GM23248 (cell line): Measurements from ENCODE around the gene INSIG2. TPM values are rescaled to one million over a fixed set of nuclear protein-coding genes. Genes with fewer than 3 reads are reported as not detected.

ENCODE experiments used
- DNase-seq: peaks from one replicate; pipeline ENCODE4 v3.0.0-alpha.2; 2015
- H2AFZ ChIP-seq: fragments of 200-600 bp; sonication (generic); 2 replicates; pipeline ENCODE4 v1.6.1; 2016; ENCODE audit warnings: antibody characterized with exemption
- H3F3A ChIP-seq: fragments of 200-600 bp; sonication (generic); 2 replicates; pipeline ENCODE4 v1.6.1; 2016; ENCODE audit warnings: mild to moderate bottlenecking, antibody characterized with exemption, mixed run types; ENCODE audit not compliant: insufficient read depth
- H3K27ac ChIP-seq: fragments of 200-600 bp; sonication (generic); 2 replicates; pipeline ENCODE4 v1.5.1; 2016; ENCODE audit warnings: mild to moderate bottlenecking
- H3K27me3 ChIP-seq: fragments of 200-600 bp; sonication (generic); replicated peaks from 2 replicates; pipeline ENCODE4 v1.6.1; 2016; ENCODE audit warnings: mild to moderate bottlenecking; ENCODE audit not compliant: insufficient read depth
- H3K36me3 ChIP-seq: fragments of 200-600 bp; sonication (generic); 2 replicates; pipeline ENCODE4 v1.6.1; 2016; ENCODE audit warnings: low read depth, mild to moderate bottlenecking
- H3K4me1 ChIP-seq: fragments of 200-600 bp; sonication (generic); 2 replicates; pipeline ENCODE4 v1.6.1; 2016; ENCODE audit warnings: mild to moderate bottlenecking; ENCODE audit not compliant: insufficient read depth
- H3K4me2 ChIP-seq: fragments of 200-600 bp; sonication (generic); one replicate; pipeline ENCODE4 v1.6.1; 2016; ENCODE audit warnings: mild to moderate bottlenecking; ENCODE audit not compliant: unreplicated experiment
- H3K4me3 ChIP-seq: fragments of 200-600 bp; sonication (generic); 2 replicates; pipeline ENCODE4 v1.5.1; 2016; ENCODE audit warnings: mild to moderate bottlenecking
- H3K79me2 ChIP-seq: fragments of 200-600 bp; sonication (generic); 2 replicates; pipeline ENCODE4 v1.6.1; 2016; ENCODE audit warnings: mild to moderate bottlenecking; ENCODE audit not compliant: insufficient read depth
- H3K9ac ChIP-seq: fragments of 200-600 bp; sonication (generic); 2 replicates; pipeline ENCODE4 v1.6.1; 2016; ENCODE audit warnings: mild to moderate bottlenecking
- H3K9me2 ChIP-seq: fragments of 200-600 bp; sonication (generic); 2 replicates; pipeline ENCODE4 v1.6.1; 2016; ENCODE audit warnings: mixed run types, mild to moderate bottlenecking, moderate library complexity; ENCODE audit not compliant: insufficient read depth
- H3K9me3 ChIP-seq: fragments of 200-600 bp; sonication (generic); one replicate; pipeline ENCODE4 v1.6.1; 2017; ENCODE audit warnings: low read depth
- H4K20me1 ChIP-seq: fragments of 200-600 bp; sonication (generic); 2 replicates; pipeline ENCODE4 v1.6.0; 2016; ENCODE audit not compliant: insufficient read depth
- EZH2 ChIP-seq: fragments of 200-600 bp; sonication (generic); IDR thresholded peaks from 2 replicates; pipeline ENCODE4 v1.6.1; 2018; ENCODE audit warnings: antibody characterized with exemption, mild to moderate bottlenecking; ENCODE audit not compliant: insufficient read depth, poor library complexity, severe bottlenecking
- EZH2phosphoT487 ChIP-seq: fragments of 200-600 bp; sonication (generic); IDR thresholded peaks from 2 replicates; pipeline ENCODE4 v1.6.1; 2018; ENCODE audit warnings: antibody characterized with exemption, moderate library complexity, mild to moderate bottlenecking, low read depth; ENCODE audit not compliant: insufficient read depth
- WGBS, 2 experiments: methylation state at CpG; one replicate each; pipeline ENCODE4 v1.1.6; 2015 to 2017; ENCODE audit warnings: low lambda C conversion rate in 2 of 2, low coverage in 1 of 2; ENCODE audit errors: missing lambda C conversion rate in 2 of 2; 5-methylcytosine and 5-hydroxymethylcytosine counted together
- in situ Hi-C: fragments of 300-500 bp; cut with MboI; formaldehyde crosslinking; loops from 2 replicates; pipeline ENCODE4 v1.15.0; 2020
- polyA plus RNA-seq: library from polyadenylated mRNA; unstranded; fragments of >200 nt; fragmentation: Nextera tagmentation; extraction: Ambion mirVana; gene quantifications from 2 replicates; pipeline ENCODE4 v1.2.1, GENCODE V29; 2016
- total RNA-seq: library from RNA; depleted of rRNA; stranded (reverse); fragments of >200 nt; shearing (Covaris generic); gene quantifications from 2 replicates; pipeline ENCODE4 v1.2.3, GENCODE V29; 2014

Gene INSIG2
- total and polyA plus RNA-seq, 2 experiments from 2014 or later, result 13.0 to 36.1 TPM

GRCh38 chr2:118052474-118052873, 35.8 kb upstream of the INSIG2 start:
- in situ Hi-C loops, result no loop called here
- no peak overlapping the region for H3K9ac ChIP-seq
- 89 to 94% methylated on average over 2 of the region's 2 CpGs for WGBS, 2 experiments
- no peak for DNase-seq
- no peak overlapping the region for H3K27ac ChIP-seq
- no peaks in the 10 kb centered on the region for H3K79me2 ChIP-seq
- no peaks in the 10 kb centered on the region for H3K9me2 ChIP-seq
- TF ChIP-seq EZH2, result no peak
- TF ChIP-seq EZH2phosphoT487, result no peak
- H3K4me3 ChIP-seq, result no peak overlapping the region
- H3K36me3 ChIP-seq, result no peaks in the 10 kb centered on the region
- H2AFZ ChIP-seq, result no peak overlapping the region
- H3F3A ChIP-seq, result peaks cover 4% of the 10 kb centered on the region
- H3K4me1 ChIP-seq, result peaks cover 17% of the 10 kb centered on the region
- H3K9me3 ChIP-seq, result no peaks in the 10 kb centered on the region
- H4K20me1 ChIP-seq, result no peaks in the 10 kb centered on the region
- H3K4me2 ChIP-seq, result no peak overlapping the region
- H3K27me3 ChIP-seq, result no peaks in the 10 kb centered on the region

- TF ChIP-seq EZH2phosphoT487 (no peak), EZH2 (no peak)
- H2AFZ ChIP-seq, result no peak overlapping the region
- in situ Hi-C loops, result no loop called here
- no peaks in the 10 kb centered on the region for H3K36me3 ChIP-seq
- H3K9me3 ChIP-seq, result no peaks in the 10 kb centered on the region
- no peaks in the 10 kb centered on the region for H4K20me1 ChIP-seq
- 84 to 88% methylated on average over 7 of the region's 7 CpGs for WGBS, 2 experiments
- H3K9me2 ChIP-seq, result no peaks in the 10 kb centered on the region
- no peaks in the 10 kb centered on the region for H3K79me2 ChIP-seq
- no peak overlapping the region for H3K27ac ChIP-seq
- H3K4me3 ChIP-seq, result no peak overlapping the region
- H3K4me2 ChIP-seq, result no peak overlapping the region
- H3K27me3 ChIP-seq, result no peaks in the 10 kb centered on the region
- H3F3A ChIP-seq, result peaks cover 4% of the 10 kb centered on the region; the same call in 1 of the 2 replicates
- H3K4me1 ChIP-seq, result peaks cover 5% of the 10 kb centered on the region
- DNase-seq, result no peak
- no peak overlapping the region for H3K9ac ChIP-seq
These were observed 34.6 kb upstream of the INSIG2 start for GRCh38 chr2:118053681-118054080.

GRCh38 chr2:118054213-118055008, 33.9 kb upstream of the INSIG2 start:
- no peaks in the 10 kb centered on the region for H3K9me3 ChIP-seq
- TF ChIP-seq EZH2phosphoT487, result no peak
- no peak for TF ChIP-seq EZH2
- H3K36me3 ChIP-seq, result no peaks in the 10 kb centered on the region
- H3K9ac ChIP-seq, result no peak overlapping the region
- no peak overlapping the region for H3K27ac ChIP-seq
- H3K27me3 ChIP-seq, result no peaks in the 10 kb centered on the region
- H3K79me2 ChIP-seq, result no peaks in the 10 kb centered on the region
- in situ Hi-C loops, result no loop called here
- WGBS, 2 experiments, result 22 to 29% methylated on average over 3 of the region's 3 CpGs
- H3K4me2 ChIP-seq, result no peak overlapping the region
- no peaks in the 10 kb centered on the region for H4K20me1 ChIP-seq
- no peak for DNase-seq
- H3K9me2 ChIP-seq, result no peaks in the 10 kb centered on the region
- no peak overlapping the region for H2AFZ ChIP-seq
- H3F3A ChIP-seq, result peaks cover 11% of the 10 kb centered on the region
- H3K4me1 ChIP-seq, result peaks cover 9% of the 10 kb centered on the region
- no peak overlapping the region for H3K4me3 ChIP-seq

GRCh38 chr2:118055512-118056164, 32.6 kb upstream of the INSIG2 start:
- H3K36me3 ChIP-seq, result no peaks in the 10 kb centered on the region
- H3K27ac ChIP-seq, result no peak overlapping the region
- no peak overlapping the region for H3K9ac ChIP-seq
- in situ Hi-C loops, result no loop called here
- H3K4me1 ChIP-seq, result peaks cover 16% of the 10 kb centered on the region
- no peaks in the 10 kb centered on the region for H3K9me3 ChIP-seq
- H3K79me2 ChIP-seq, result no peaks in the 10 kb centered on the region
- WGBS, 2 experiments, result 74 to 78% methylated on average over 10 of the region's 10 CpGs
- no peak overlapping the region for H3K4me3 ChIP-seq
- H3F3A ChIP-seq, result peaks cover 22% of the 10 kb centered on the region
- H4K20me1 ChIP-seq, result no peaks in the 10 kb centered on the region
- no peaks in the 10 kb centered on the region for H3K9me2 ChIP-seq
- TF ChIP-seq EZH2phosphoT487 (no peak), EZH2 (no peak)
- H3K4me2 ChIP-seq, result no peak overlapping the region
- H3K27me3 ChIP-seq, result no peaks in the 10 kb centered on the region
- no peak overlapping the region for H2AFZ ChIP-seq
- DNase-seq, result no peak
